Hepatic stellate cell (primary cell): ENCODE measurements around the gene CDHR3.
"Not testable (repeated sequence)": the region's sequence is repeated elsewhere in the genome, so short reads cannot be mapped to it uniquely, and the experiment has no call there.

Source experiments
- DNase-seq: peaks from one replicate; pipeline ENCODE4 v3.0.0; 2011; ENCODE audit warnings: low spot score

The CDHR3 gene

DNA sequence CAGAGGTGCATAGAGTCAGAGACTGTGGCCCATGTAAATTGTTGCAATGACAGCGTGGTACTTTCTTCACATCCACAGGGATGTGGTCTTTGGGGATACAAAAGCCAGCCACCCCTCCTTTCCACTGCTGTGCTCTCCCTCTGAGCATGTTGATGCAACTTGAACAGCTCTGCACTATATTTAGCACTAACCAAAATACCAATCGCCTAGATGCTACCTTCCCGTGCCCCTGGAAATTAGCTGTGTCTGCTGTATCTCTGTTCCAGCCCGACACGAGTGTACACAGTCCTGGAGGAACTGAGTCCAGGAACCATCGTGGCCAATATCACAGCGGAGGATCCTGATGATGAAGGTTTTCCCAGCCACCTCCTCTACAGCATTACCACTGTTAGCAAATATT, 38.1 kb downstream of the CDHR3 start:
- DNase-seq = no peak

- no peak for DNase-seq
Measured at GRCh38 chr7:106001886-106002285, 38.8 kb downstream of the CDHR3 start.

GRCh38 chr7:106003525-106004064, 40.5 kb downstream of the CDHR3 start:
- no peak for DNase-seq

- no peak for DNase-seq
Measured at GRCh38 chr7:106006906-106007305, 43.8 kb downstream of the CDHR3 start.

DNA sequence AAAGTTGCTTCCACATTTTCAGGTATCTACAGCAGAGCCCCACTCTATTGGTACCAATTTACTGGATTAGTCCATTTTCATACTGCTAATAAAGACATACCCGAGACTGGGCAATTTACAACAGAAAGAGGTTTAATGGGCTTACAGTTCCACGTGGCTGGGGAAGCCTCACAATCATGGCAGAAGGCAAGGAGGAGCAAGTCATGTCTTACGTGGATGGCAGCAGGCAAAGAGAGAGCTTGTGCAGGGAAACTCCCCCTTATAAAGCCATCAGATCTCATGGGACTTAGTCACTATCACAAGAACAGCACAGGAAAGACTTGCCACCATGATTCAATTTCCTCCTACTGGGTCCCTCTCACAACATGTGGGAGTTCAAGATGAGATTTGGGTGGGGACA, 44.7 kb downstream of the CDHR3 start:
- DNase-seq = not testable (repeated sequence)

- peak; percentile 90 for DNase-seq
Measured at GRCh38 chr7:106009503-106010226, 46.6 kb downstream of the CDHR3 start.

DNA sequence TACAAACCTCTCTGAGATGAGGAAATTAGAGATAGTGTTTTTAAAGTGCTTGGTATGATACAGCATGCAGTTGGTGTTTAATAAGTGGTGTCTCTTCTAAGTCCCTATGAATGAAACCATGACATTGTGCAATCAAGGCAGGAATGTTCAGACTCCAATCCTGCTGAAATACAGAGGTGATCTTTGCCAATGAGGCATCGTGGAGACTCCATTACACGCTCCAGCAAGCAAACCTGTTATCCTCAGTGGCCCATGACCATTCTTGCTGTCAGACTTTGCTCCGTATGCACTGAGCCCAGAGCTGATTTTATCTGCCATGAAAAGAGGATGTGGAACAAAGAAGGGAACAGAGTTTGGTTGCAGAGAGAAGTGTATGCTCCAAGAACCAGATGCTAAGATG, 47.3 kb downstream of the CDHR3 start:
- DNase-seq = no peak

DNA sequence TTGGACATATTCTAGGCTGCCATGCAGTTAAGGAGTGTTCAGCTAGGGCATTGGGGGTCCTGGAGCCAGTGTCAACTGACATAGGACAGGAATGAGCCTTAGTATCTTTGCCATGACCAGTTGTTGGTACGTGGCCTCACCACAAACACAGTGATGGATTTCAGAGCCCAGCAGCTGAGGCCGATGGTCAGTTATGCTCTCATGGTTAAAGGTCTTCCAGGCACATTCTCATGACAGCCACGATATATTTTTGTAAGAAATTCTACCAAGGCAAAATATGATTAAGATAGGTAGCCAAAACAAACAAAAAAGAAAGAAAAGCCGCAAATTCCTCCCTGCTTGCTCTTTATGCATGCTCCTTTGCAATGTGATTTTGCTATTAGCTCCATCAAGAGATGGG, 47.8 kb downstream of the CDHR3 start:
- DNase-seq = no peak

- DNase-seq = no peak
Measured at GRCh38 chr7:106012184-106012583, 49.1 kb downstream of the CDHR3 start.

DNA sequence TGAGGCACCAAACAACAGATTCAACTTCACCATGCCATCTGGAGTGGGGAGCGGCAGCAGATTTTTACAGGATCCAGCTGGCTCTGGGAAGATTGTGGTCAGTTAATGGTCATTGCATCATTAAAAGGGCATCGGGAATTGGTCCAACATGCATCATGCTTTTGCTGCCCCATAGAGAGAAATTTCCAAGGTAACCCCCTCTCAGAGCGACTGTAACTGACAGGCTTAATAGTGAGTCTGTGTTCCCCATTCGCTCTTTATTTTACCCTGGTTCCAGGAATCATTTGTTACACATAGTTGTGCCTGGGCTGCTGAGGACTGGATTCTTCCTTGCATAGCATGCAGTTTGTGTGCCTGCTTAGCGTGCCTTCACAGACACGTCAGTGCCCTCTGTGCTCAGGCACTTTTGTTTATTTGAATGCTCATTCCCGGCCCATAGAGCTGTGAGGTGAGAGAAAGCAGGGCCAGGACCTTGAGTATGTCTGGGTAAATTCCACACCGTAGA, 49.9 kb downstream of the CDHR3 start:
- peak; percentile 18 for DNase-seq

DNA sequence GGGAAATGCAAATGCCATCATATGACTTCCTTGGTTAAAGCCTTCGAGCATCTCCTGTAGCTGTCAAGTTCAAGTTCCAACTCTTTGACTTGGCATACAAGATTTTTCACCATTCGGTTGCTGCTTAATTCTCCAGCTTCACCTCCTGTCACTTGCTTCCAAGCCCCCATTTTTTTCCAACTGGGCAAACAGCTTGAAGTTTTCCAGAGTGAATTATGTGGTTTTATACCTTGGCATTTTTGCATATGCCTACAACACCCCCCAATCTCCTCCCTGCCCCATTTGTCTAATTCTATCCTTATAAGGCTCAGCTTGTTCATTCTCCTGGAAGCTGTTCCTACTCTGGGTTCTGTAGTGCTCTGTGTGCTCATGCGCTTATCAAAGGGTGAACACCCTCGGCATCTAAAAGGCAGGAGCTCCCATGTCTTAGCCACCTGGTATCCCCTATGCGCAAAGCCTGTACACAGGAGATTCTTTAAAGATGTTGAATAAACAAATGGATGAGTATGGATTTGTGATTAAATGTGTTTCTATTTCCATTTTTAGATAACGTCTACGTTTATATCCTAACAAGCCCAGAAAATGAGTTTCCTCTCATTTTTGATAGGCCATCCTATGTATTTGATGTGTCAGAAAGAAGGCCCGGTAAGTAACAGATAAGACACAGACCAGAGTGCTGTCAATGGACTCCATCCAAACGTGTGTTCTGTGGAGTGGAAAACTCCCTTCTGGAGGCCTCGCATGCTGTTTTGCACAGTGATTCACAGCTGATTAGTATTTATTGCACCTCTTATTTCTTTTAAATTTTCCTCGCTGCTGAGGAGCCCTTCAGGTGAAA, 52.5 kb downstream of the CDHR3 start:
- DNase-seq = no peak

- DNase-seq = no peak
Measured at GRCh38 chr7:106016331-106016730, 53.3 kb downstream of the CDHR3 start.

DNA sequence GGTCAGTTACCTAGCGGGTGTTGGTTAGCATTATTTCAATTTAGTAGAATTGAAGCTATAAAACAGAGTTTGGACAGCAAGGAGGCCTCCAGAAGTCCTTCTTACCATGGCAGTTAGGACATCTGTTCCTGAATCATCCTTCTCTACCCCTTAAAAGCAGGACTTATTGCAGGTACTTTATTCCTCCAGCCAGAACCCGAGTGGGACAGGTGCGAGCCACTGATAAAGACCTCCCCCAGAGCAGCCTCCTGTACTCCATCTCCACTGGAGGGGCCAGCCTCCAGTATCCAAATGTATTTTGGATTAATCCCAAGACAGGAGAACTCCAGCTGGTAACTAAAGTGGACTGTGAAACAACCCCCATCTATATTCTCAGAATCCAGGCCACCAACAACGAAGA, 54.6 kb downstream of the CDHR3 start:
- no peak for DNase-seq

GRCh38 chr7:106018566-106019469, 55.8 kb downstream of the CDHR3 start:
- peak; percentile 38 for DNase-seq

DNA sequence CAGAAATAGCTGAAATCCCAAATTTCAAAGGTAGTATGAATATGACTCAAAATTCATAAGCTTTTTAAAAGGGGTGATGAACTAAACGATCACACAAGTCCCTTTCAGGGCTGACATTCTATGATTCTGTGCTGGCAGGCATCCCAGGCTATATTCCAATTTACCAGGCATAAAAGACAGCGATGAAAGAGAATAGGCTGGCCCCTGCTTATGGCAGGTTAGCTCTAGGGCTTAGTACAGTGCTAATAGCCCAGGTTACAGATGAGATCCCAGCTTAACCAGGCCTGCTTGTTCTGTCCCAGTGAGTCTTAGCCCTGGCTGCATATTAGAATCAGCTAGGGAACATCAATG, 56.4 kb downstream of the CDHR3 start:
- DNase-seq = no peak

DNA sequence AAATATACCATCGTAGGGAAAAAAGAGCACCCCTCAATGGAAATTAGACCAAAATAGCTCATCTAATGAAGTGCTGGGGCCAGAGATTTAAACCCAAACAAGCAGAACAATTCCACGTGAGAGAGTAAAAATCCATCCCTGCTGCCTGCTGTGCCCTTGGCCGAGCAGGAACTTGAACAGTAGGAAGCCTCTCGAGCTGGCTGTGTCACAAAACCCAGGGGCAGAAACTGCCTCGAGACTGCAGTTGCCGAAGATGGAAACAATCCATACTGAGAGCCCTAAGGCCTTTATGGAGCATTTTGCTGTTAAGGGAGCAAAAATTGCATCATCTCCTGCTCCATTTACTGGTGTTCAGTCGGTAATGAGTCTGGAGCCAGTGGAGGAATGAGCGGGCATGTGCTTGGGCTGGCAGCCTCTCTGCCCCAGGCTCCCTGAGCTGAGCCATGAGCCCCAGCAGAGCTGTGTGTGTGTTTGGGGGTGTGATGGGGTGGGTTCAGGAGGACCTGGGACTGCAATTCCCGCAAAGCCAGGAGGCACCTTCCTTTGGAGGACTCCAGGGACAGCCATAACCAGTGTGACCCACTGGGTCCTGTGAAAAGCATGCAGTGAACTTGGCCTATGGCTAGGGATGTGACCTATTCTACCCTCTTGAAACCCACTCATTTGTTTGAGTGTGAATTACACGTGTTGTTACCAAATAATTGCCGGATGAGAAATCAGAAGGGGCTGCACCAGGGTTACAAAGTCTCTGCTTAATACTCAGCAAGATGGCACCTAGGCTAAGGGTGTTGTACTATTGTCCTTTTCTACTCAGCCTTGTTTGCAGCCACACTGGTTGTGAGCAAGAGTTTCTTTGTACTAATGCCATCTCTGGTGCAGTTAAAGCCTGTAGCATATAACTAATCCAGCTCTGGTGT, 58.3 kb downstream of the CDHR3 start:
- no peak for DNase-seq

DNA sequence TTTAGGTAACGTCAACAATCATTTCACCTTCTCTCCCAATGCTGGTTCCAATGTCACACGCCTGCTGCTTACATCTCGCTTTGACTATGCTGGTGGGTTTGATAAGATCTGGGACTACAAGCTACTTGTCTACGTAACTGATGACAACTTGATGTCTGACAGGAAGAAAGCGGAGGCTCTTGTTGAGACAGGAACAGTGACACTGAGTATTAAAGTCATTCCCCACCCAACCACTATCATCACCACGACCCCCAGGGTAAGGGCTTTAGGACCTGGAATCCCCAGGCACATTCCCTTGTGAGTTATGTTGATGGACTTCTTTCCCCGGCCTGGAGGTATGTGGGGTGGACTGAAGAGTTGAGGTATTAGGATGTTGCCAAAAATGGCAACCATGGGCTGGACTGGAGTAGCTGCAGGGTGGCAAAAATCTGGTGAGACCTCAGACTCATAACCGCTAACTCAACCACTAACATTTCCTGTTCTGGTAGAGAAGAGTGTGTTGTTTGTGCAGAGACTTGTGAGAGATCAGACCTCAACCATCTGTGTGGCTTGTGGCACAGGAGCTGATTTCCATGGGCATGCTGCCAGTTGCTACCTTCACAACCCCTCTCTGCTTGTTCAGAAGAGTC, 59.2 kb downstream of the CDHR3 start:
- no peak for DNase-seq

GRCh38 chr7:106023369-106024322, 60.6 kb downstream of the CDHR3 start:
- DNase-seq = no peak

DNA sequence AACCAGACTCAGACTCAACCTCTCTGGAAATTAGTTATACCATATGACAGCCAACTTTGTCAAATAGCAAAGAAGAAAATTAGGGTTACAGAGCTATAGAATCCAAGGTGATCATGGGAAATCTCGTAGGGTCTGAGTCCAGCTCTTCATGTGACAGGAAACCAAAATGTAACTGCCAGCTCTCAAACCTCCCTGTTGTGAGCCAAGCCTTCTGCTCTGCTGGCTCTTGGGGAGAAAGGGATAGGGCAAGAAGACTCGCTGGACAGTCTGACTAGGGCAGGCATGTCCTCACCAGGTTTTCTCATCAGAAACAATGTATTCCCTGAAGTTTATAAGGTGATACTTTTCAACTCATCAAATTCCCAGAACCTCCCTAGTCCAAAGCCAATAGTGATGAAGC, 63.0 kb downstream of the CDHR3 start:
- DNase-seq = no peak
